Endothelial cell of umbilical vein (primary cell): ENCODE data around the gene AKNAD1.

Experiments
- CTCF ChIP-seq, 2 donors: IDR thresholded peaks; 1 replicate in 1 of 2; 2 replicates in 1 of 2; pipeline ENCODE4 v1.5.1; 2011; ENCODE audit warnings: low read length in 2 of 2, mild to moderate bottlenecking in 2 of 2, moderate library complexity in 2 of 2, control low read depth in 1 of 2, inconsistent platforms in 1 of 2, low read depth in 1 of 2; ENCODE audit not compliant: insufficient read depth in 1 of 2; ENCODE audit errors: extremely low read depth in 1 of 2
- EZH2 ChIP-seq: IDR thresholded peaks from 2 replicates; pipeline ENCODE4 v1.6.1; 2012; ENCODE audit warnings: borderline replicate concordance, low read depth, mild to moderate bottlenecking, moderate library complexity, low read length, inconsistent platforms; ENCODE audit not compliant: severe bottlenecking
- FOS ChIP-seq: IDR thresholded peaks from 2 replicates; pipeline ENCODE4 v1.6.1; 2011; ENCODE audit warnings: mild to moderate bottlenecking, low read length, moderate library complexity, borderline replicate concordance; ENCODE audit not compliant: insufficient read depth
- JUN ChIP-seq: IDR thresholded peaks from 2 replicates; pipeline ENCODE4 v1.6.1; 2011; ENCODE audit warnings: borderline replicate concordance, low read depth; ENCODE audit not compliant: insufficient read length, insufficient read depth
- MYC ChIP-seq: IDR thresholded peaks from one replicate; pipeline ENCODE4 v1.6.1; 2011; ENCODE audit warnings: mild to moderate bottlenecking, low read depth, low read length
- POLR2A ChIP-seq: IDR thresholded peaks from 2 replicates; pipeline ENCODE4 v1.6.1; 2012; ENCODE audit warnings: low read depth, mild to moderate bottlenecking, control low read depth, low read length
- POLR2AphosphoS5 ChIP-seq: IDR thresholded peaks from 2 replicates; pipeline ENCODE4 v1.6.1; 2012; ENCODE audit warnings: low read depth, mild to moderate bottlenecking, control low read depth, low read length, moderate library complexity; ENCODE audit not compliant: insufficient read depth

GRCh38 chr1:108777839-108778238 lies 79.1 kb downstream of the AKNAD1 start:
- TF ChIP-seq POLR2A (no peak), CTCF (IDR thresholded peaks at IDR 0.05; ENCODE audit: extremely low read depth in 1 of 2, insufficient read depth in 1 of 2, low read depth in 1 of 2, low read length in 2 of 2) (no peak), MYC (no peak), JUN (no peak), POLR2AphosphoS5 (no peak), FOS (no peak), EZH2 (no peak)
